WTC11 (cell line): Measurements from ENCODE around the gene PPIG. TPM values are rescaled to one million over a fixed set of nuclear protein-coding genes. Genes with fewer than 3 reads are reported as not detected.

ENCODE experiments used
- ATAC-seq: fragments of 200-7000 bp; cut with Tn5 transposase; 2 replicates; pipeline ENCODE4 v1.10.0; 2021; ENCODE audit warnings: mild to moderate bottlenecking, moderate library complexity
- CTCF ChIA-PET: fragments of 300-600 bp; sonication (Branson Sonifier 250); formaldehyde crosslinking; loops from one replicate; lab custom pipeline; 2021; ENCODE audit warnings: antibody characterized with exemption; lab: Charles Lee
- POLR2A ChIA-PET: fragments of 350-600 bp; sonication (Branson Sonifier 250); formaldehyde crosslinking; loops from one replicate; lab custom pipeline; 2021; ENCODE audit warnings: antibody characterized with exemption; lab: Charles Lee
- DNase-seq: peaks from one replicate; pipeline ENCODE4 v3.0.0; 2021; ENCODE audit warnings: low spot score
- H3K27ac Mint-ChIP-seq: 2 replicates; pipeline ENCODE4 v1.8.0; 2021; ENCODE audit warnings: mixed read lengths
- H3K27me3 Mint-ChIP-seq: 2 replicates; pipeline ENCODE4 v1.8.0; 2021; ENCODE audit warnings: low read depth, mild to moderate bottlenecking, moderate library complexity, mixed read lengths
- H3K36me3 Mint-ChIP-seq: 2 replicates; pipeline ENCODE4 v1.8.0; 2021; ENCODE audit warnings: mixed read lengths
- H3K4me1 Mint-ChIP-seq: 2 replicates; pipeline ENCODE4 v1.8.0; 2022; ENCODE audit warnings: mixed read lengths
- H3K4me3 Mint-ChIP-seq: 2 replicates; pipeline ENCODE4 v1.8.0; 2021; ENCODE audit warnings: mild to moderate bottlenecking, moderate library complexity, mixed read lengths
- H3K9me3 Mint-ChIP-seq: 2 replicates; pipeline ENCODE4 v1.8.0; 2021; ENCODE audit warnings: mixed read lengths
- CBFB ChIP-seq: sonication (generic); formaldehyde crosslinking; IDR thresholded peaks from 2 replicates; pipeline ENCODE4 v1.8.1; 2022; ENCODE audit warnings: mild to moderate bottlenecking, low read depth, missing genetic modification reagents
- FOXK1 ChIP-seq: sonication (generic); formaldehyde crosslinking; IDR thresholded peaks from 2 replicates; pipeline ENCODE4 v1.8.0; 2022; ENCODE audit warnings: mild to moderate bottlenecking, moderate library complexity, missing genetic modification reagents
- GTF2I ChIP-seq: fragments of 250-450 bp; sonication (Bioruptor Pico); conservative IDR thresholded peaks from 2 replicates; pipeline ENCODE4 v1.4.0; 2021; ENCODE audit warnings: mild to moderate bottlenecking
- KAT7 ChIP-seq: sonication (generic); formaldehyde crosslinking; IDR thresholded peaks from 2 replicates; pipeline ENCODE4 v1.8.1; 2023; ENCODE audit warnings: missing genetic modification reagents, mild to moderate bottlenecking, borderline replicate concordance
- NFATC4 ChIP-seq: fragments of 250-450 bp; sonication (Bioruptor Pico); IDR thresholded peaks from 2 replicates; pipeline ENCODE4 v1.9.0; 2021; ENCODE audit warnings: mild to moderate bottlenecking
- ZNF138 ChIP-seq: sonication (generic); formaldehyde crosslinking; conservative IDR thresholded peaks from 2 replicates; pipeline ENCODE4 v1.8.1; 2022; ENCODE audit warnings: mild to moderate bottlenecking, moderate library complexity, missing genetic modification reagents
- ZNF317 ChIP-seq: sonication (generic); formaldehyde crosslinking; IDR thresholded peaks from 2 replicates; pipeline ENCODE4 v1.8.1; 2023; ENCODE audit warnings: low read depth, mild to moderate bottlenecking, moderate library complexity, missing genetic modification reagents, borderline replicate concordance
- ZNF423 ChIP-seq: fragments of 250-450 bp; sonication (Bioruptor Pico); IDR thresholded peaks from 2 replicates; pipeline ENCODE4 v2.1.2; 2022; ENCODE audit warnings: mild to moderate bottlenecking, moderate library complexity
- total RNA-seq: library from RNA; stranded (reverse); gene quantifications from 3 replicates; pipeline ENCODE4 v1.2.3, GENCODE V29; 2021
- TF ChIP-seq, protein P1 (sequence below): sonication (generic); formaldehyde crosslinking; IDR thresholded peaks from 2 replicates; pipeline ENCODE4 v1.8.1; 2022; ENCODE audit warnings: mild to moderate bottlenecking, missing genetic modification reagents, moderate library complexity, borderline replicate concordance
- TF ChIP-seq, protein P2 (sequence below): sonication (generic); formaldehyde crosslinking; IDR thresholded peaks from 2 replicates; pipeline ENCODE4 v1.8.0; 2022; ENCODE audit warnings: mild to moderate bottlenecking, missing genetic modification reagents
- TF ChIP-seq, protein P3 (sequence below): sonication (generic); formaldehyde crosslinking; IDR thresholded peaks from 2 replicates; pipeline ENCODE4 v1.8.1; 2022; ENCODE audit warnings: mild to moderate bottlenecking, moderate library complexity, missing genetic modification reagents
- TF ChIP-seq, protein P4 (sequence below): sonication (generic); formaldehyde crosslinking; IDR thresholded peaks from 2 replicates; pipeline ENCODE4 v1.8.1; 2023; ENCODE audit warnings: mild to moderate bottlenecking, moderate library complexity, missing genetic modification reagents
- TF ChIP-seq, protein P5 (sequence below): sonication (generic); formaldehyde crosslinking; IDR thresholded peaks from 2 replicates; pipeline ENCODE4 v1.8.1; 2022; ENCODE audit warnings: low read depth, mild to moderate bottlenecking, moderate library complexity, missing genetic modification reagents, borderline replicate concordance
- TF ChIP-seq, protein P6 (sequence below): sonication (generic); formaldehyde crosslinking; IDR thresholded peaks from 2 replicates; pipeline ENCODE4 v1.8.1; 2023; ENCODE audit warnings: mild to moderate bottlenecking, missing genetic modification reagents
- TF ChIP-seq, protein P7 (sequence below): sonication (generic); formaldehyde crosslinking; IDR thresholded peaks from 2 replicates; pipeline ENCODE4 v1.8.1; 2023; ENCODE audit warnings: mild to moderate bottlenecking, missing genetic modification reagents, moderate library complexity
- TF ChIP-seq, protein P8 (sequence below): sonication (generic); formaldehyde crosslinking; IDR thresholded peaks from 2 replicates; pipeline ENCODE4 v1.8.0; 2023; ENCODE audit warnings: missing genetic modification reagents
- TF ChIP-seq, protein P9 (sequence below): sonication (generic); formaldehyde crosslinking; IDR thresholded peaks from 2 replicates; pipeline ENCODE4 v1.8.0; 2023; ENCODE audit warnings: missing genetic modification reagents, mild to moderate bottlenecking, borderline replicate concordance
- TF ChIP-seq, protein P10 (sequence below): sonication (generic); formaldehyde crosslinking; conservative IDR thresholded peaks from 2 replicates; pipeline ENCODE4 v1.8.1; 2022; ENCODE audit warnings: mild to moderate bottlenecking, missing genetic modification reagents

Gene PPIG
- total RNA-seq, 1 experiment from 2014 or later, result 77.7 TPM

DNA sequence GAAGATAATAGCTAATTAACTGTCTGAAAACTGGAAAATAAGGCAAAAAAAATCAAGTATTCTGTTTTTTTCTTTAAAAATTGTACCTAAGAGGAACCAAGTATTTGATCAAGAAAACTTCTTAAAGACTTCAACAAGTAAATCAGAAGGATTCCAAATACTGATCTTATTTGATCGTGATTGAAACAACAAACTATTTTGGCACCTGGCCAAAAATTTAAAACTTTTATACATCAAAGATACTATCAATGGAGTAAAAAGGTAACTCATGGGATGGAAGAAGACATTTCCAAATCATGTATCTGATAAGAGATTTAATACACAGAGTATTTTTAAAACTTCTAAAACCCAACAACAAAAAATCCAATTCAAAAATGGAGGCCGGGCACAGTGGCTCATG, 63.3 kb downstream of the PPIG start:
- no peak for TF ChIP-seq GTF2I (CRISPR knock-in tag)
- TF ChIP-seq, protein P1, sequence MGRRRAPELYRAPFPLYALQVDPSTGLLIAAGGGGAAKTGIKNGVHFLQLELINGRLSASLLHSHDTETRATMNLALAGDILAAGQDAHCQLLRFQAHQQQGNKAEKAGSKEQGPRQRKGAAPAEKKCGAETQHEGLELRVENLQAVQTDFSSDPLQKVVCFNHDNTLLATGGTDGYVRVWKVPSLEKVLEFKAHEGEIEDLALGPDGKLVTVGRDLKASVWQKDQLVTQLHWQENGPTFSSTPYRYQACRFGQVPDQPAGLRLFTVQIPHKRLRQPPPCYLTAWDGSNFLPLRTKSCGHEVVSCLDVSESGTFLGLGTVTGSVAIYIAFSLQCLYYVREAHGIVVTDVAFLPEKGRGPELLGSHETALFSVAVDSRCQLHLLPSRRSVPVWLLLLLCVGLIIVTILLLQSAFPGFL, result no peak
- TF ChIP-seq, protein P2, sequence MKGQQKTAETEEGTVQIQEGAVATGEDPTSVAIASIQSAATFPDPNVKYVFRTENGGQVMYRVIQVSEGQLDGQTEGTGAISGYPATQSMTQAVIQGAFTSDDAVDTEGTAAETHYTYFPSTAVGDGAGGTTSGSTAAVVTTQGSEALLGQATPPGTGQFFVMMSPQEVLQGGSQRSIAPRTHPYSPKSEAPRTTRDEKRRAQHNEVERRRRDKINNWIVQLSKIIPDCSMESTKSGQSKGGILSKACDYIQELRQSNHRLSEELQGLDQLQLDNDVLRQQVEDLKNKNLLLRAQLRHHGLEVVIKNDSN (CRISPR knock-in tag), result no peak
- TF ChIP-seq FOXK1 (CRISPR knock-in tag), result no peak
- no peak for TF ChIP-seq KAT7
- TF ChIP-seq, protein P3, sequence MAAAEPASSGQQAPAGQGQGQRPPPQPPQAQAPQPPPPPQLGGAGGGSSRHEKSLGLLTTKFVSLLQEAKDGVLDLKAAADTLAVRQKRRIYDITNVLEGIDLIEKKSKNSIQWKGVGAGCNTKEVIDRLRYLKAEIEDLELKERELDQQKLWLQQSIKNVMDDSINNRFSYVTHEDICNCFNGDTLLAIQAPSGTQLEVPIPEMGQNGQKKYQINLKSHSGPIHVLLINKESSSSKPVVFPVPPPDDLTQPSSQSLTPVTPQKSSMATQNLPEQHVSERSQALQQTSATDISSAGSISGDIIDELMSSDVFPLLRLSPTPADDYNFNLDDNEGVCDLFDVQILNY (CRISPR knock-in tag), result no peak
- TF ChIP-seq ZNF317 (CRISPR knock-in tag), result no peak
- TF ChIP-seq, protein P4, sequence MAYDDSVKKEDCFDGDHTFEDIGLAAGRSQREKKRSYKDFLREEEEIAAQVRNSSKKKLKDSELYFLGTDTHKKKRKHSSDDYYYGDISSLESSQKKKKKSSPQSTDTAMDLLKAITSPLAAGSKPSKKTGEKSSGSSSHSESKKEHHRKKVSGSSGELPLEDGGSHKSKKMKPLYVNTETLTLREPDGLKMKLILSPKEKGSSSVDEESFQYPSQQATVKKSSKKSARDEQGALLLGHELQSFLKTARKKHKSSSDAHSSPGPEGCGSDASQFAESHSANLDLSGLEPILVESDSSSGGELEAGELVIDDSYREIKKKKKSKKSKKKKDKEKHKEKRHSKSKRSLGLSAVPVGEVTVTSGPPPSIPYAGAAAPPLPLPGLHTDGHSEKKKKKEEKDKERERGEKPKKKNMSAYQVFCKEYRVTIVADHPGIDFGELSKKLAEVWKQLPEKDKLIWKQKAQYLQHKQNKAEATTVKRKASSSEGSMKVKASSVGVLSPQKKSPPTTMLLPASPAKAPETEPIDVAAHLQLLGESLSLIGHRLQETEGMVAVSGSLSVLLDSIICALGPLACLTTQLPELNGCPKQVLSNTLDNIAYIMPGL (CRISPR knock-in tag), result no peak
- TF ChIP-seq, protein P5, sequence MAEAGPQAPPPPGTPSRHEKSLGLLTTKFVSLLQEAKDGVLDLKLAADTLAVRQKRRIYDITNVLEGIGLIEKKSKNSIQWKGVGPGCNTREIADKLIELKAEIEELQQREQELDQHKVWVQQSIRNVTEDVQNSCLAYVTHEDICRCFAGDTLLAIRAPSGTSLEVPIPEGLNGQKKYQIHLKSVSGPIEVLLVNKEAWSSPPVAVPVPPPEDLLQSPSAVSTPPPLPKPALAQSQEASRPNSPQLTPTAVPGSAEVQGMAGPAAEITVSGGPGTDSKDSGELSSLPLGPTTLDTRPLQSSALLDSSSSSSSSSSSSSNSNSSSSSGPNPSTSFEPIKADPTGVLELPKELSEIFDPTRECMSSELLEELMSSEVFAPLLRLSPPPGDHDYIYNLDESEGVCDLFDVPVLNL (CRISPR knock-in tag), result no peak
- TF ChIP-seq, protein P6, sequence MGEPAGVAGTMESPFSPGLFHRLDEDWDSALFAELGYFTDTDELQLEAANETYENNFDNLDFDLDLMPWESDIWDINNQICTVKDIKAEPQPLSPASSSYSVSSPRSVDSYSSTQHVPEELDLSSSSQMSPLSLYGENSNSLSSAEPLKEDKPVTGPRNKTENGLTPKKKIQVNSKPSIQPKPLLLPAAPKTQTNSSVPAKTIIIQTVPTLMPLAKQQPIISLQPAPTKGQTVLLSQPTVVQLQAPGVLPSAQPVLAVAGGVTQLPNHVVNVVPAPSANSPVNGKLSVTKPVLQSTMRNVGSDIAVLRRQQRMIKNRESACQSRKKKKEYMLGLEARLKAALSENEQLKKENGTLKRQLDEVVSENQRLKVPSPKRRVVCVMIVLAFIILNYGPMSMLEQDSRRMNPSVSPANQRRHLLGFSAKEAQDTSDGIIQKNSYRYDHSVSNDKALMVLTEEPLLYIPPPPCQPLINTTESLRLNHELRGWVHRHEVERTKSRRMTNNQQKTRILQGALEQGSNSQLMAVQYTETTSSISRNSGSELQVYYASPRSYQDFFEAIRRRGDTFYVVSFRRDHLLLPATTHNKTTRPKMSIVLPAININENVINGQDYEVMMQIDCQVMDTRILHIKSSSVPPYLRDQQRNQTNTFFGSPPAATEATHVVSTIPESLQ (CRISPR knock-in tag), result no peak
- TF ChIP-seq ZNF423 (CRISPR knock-in tag), result no peak
- TF ChIP-seq, protein P7, sequence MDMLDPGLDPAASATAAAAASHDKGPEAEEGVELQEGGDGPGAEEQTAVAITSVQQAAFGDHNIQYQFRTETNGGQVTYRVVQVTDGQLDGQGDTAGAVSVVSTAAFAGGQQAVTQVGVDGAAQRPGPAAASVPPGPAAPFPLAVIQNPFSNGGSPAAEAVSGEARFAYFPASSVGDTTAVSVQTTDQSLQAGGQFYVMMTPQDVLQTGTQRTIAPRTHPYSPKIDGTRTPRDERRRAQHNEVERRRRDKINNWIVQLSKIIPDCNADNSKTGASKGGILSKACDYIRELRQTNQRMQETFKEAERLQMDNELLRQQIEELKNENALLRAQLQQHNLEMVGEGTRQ (CRISPR knock-in tag), result no peak
- no peaks in the 10 kb centered on the region for H3K9me3 Mint-ChIP-seq
- CTCF ChIA-PET, result no interaction called here
- no peak overlapping the region for H3K4me3 Mint-ChIP-seq
- no peak overlapping the region for H3K27ac Mint-ChIP-seq
- ATAC-seq, result no peak
- no peak for DNase-seq
- no peaks in the 10 kb centered on the region for H3K27me3 Mint-ChIP-seq
- POLR2A ChIA-PET, result no interaction called here
- H3K36me3 Mint-ChIP-seq, result no peaks in the 10 kb centered on the region
- no peaks in the 10 kb centered on the region for H3K4me1 Mint-ChIP-seq

DNA sequence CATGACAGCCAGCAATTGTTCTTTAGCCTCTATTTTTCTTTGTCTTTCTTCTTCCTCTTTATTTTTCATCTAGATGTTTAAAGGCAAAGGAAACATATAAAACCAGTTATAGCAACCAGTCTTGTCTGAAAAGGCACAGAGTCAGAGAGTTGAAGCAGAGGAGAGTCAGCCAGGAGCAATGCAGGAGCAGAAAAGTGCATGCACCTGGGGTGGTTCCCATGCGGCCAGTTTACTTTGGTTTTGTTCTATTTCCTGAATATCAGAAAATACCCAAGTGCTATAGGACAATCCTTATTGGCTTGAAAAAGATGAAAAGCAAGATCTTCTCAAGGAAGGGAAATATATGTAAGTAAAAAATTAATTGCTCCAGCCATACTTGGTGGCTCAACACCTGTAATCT, 65.1 kb downstream of the PPIG start:
- no peak overlapping the region for H3K27ac Mint-ChIP-seq
- TF ChIP-seq, protein P8, sequence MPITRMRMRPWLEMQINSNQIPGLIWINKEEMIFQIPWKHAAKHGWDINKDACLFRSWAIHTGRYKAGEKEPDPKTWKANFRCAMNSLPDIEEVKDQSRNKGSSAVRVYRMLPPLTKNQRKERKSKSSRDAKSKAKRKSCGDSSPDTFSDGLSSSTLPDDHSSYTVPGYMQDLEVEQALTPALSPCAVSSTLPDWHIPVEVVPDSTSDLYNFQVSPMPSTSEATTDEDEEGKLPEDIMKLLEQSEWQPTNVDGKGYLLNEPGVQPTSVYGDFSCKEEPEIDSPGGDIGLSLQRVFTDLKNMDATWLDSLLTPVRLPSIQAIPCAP (CRISPR knock-in tag), result no peak
- TF ChIP-seq CBFB (no peak), ZNF138 (CRISPR knock-in tag) (no peak), ZNF423 (CRISPR knock-in tag) (no peak), NFATC4 (CRISPR knock-in tag) (no peak)
- TF ChIP-seq, protein P9, sequence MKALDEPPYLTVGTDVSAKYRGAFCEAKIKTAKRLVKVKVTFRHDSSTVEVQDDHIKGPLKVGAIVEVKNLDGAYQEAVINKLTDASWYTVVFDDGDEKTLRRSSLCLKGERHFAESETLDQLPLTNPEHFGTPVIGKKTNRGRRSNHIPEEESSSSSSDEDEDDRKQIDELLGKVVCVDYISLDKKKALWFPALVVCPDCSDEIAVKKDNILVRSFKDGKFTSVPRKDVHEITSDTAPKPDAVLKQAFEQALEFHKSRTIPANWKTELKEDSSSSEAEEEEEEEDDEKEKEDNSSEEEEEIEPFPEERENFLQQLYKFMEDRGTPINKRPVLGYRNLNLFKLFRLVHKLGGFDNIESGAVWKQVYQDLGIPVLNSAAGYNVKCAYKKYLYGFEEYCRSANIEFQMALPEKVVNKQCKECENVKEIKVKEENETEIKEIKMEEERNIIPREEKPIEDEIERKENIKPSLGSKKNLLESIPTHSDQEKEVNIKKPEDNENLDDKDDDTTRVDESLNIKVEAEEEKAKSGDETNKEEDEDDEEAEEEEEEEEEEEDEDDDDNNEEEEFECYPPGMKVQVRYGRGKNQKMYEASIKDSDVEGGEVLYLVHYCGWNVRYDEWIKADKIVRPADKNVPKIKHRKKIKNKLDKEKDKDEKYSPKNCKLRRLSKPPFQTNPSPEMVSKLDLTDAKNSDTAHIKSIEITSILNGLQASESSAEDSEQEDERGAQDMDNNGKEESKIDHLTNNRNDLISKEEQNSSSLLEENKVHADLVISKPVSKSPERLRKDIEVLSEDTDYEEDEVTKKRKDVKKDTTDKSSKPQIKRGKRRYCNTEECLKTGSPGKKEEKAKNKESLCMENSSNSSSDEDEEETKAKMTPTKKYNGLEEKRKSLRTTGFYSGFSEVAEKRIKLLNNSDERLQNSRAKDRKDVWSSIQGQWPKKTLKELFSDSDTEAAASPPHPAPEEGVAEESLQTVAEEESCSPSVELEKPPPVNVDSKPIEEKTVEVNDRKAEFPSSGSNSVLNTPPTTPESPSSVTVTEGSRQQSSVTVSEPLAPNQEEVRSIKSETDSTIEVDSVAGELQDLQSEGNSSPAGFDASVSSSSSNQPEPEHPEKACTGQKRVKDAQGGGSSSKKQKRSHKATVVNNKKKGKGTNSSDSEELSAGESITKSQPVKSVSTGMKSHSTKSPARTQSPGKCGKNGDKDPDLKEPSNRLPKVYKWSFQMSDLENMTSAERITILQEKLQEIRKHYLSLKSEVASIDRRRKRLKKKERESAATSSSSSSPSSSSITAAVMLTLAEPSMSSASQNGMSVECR, result no peak
- TF ChIP-seq, protein P4 (CRISPR knock-in tag), result no peak
- TF ChIP-seq, protein P10, sequence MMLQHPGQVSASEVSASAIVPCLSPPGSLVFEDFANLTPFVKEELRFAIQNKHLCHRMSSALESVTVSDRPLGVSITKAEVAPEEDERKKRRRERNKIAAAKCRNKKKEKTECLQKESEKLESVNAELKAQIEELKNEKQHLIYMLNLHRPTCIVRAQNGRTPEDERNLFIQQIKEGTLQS (CRISPR knock-in tag), result no peak

More for the DNA sequence above, 65.1 kb downstream of the PPIG start:
- ChIA-PET CTCF (no interaction called here), POLR2A (no interaction called here)
- H3K4me3 Mint-ChIP-seq, result no peak overlapping the region
- ATAC-seq (no peak), DNase-seq (no peak)
- H3K27me3 Mint-ChIP-seq, result no peaks in the 10 kb centered on the region
- no peaks in the 10 kb centered on the region for H3K9me3 Mint-ChIP-seq
- H3K36me3 Mint-ChIP-seq, result no peaks in the 10 kb centered on the region
- H3K4me1 Mint-ChIP-seq, result no peaks in the 10 kb centered on the region
